Ectodermal cell (in vitro differentiated cells): ENCODE data around the gene TOM1L2.

Source experiments
- H3K27ac ChIP-seq: 2 replicates; pipeline ENCODE4 v1.7.0; 2013; ENCODE audit warnings: mild to moderate bottlenecking, low read depth, low read length; ENCODE audit not compliant: insufficient read depth, poor library complexity, severe bottlenecking
- H3K27me3 ChIP-seq: 2 replicates; pipeline ENCODE4 v1.7.0; 2013; ENCODE audit warnings: mild to moderate bottlenecking, low read length; ENCODE audit not compliant: insufficient read depth, control insufficient read depth, poor library complexity, severe bottlenecking
- H3K36me3 ChIP-seq: one replicate; pipeline ENCODE4 v1.7.0; 2013; ENCODE audit warnings: low read length; ENCODE audit not compliant: control insufficient read depth, insufficient read depth
- H3K4me1 ChIP-seq: one replicate; pipeline ENCODE4 v1.7.0; 2013; ENCODE audit warnings: low read length; ENCODE audit not compliant: control insufficient read depth, insufficient read depth
- H3K4me3 ChIP-seq: 2 replicates; pipeline ENCODE4 v1.7.0; 2013; ENCODE audit warnings: low read depth, low read length, control low read depth; ENCODE audit not compliant: insufficient read depth
- H3K9me3 ChIP-seq: 2 replicates; pipeline ENCODE4 v1.7.0; 2013; ENCODE audit warnings: mild to moderate bottlenecking, low read length, moderate library complexity; ENCODE audit not compliant: control insufficient read depth
- WGBS, 2 experiments: methylation state at CpG; one replicate each; pipeline ENCODE4 v1.1.7; 2013; ENCODE audit warnings: missing lambda C conversion rate in 2 of 2; 5-methylcytosine and 5-hydroxymethylcytosine counted together

TOM1L2 gene

GRCh38 chr17:17890773-17891759 lies 81.1 kb downstream of the TOM1L2 start:
- Histone ChIP-seq H3K27ac (no peak overlapping the region), H3K4me1 (peaks cover 6% of the 10 kb centered on the region), H3K36me3 (no peaks in the 10 kb centered on the region), H3K27me3 (no peaks in the 10 kb centered on the region), H3K4me3 (no peak overlapping the region), H3K9me3 (no peaks in the 10 kb centered on the region)
- WGBS, 2 experiments: 90 to 92% methylated on average over 5 of the region's 5 CpGs

GRCh38 chr17:17889922-17890321 lies 82.3 kb downstream of the TOM1L2 start:
- Histone ChIP-seq H3K9me3 (no peaks in the 10 kb centered on the region), H3K27ac (no peak overlapping the region), H3K4me1 (peaks cover 10% of the 10 kb centered on the region), H3K4me3 (no peak overlapping the region), H3K36me3 (no peaks in the 10 kb centered on the region), H3K27me3 (no peaks in the 10 kb centered on the region)
- WGBS, 2 experiments: 94 to 98% methylated on average over 1 of the region's 2 CpGs

GRCh38 chr17:17888821-17889220 lies 83.4 kb downstream of the TOM1L2 start:
- Histone ChIP-seq H3K4me1 (peaks cover 20% of the 10 kb centered on the region), H3K36me3 (no peaks in the 10 kb centered on the region), H3K4me3 (no peak overlapping the region), H3K9me3 (no peaks in the 10 kb centered on the region), H3K27ac (no peak overlapping the region), H3K27me3 (no peaks in the 10 kb centered on the region)
- WGBS, 2 experiments: 45 to 51% methylated on average over 7 of the region's 7 CpGs

- Histone ChIP-seq H3K27ac (no peak overlapping the region), H3K4me1 (peaks cover 21% of the 10 kb centered on the region), H3K27me3 (no peaks in the 10 kb centered on the region), H3K9me3 (no peaks in the 10 kb centered on the region), H3K4me3 (no peak overlapping the region), H3K36me3 (no peaks in the 10 kb centered on the region)
- WGBS, 2 experiments: 40 to 46% methylated on average over 1 of the region's 1 CpG
These were observed 83.8 kb downstream of the TOM1L2 start for GRCh38 chr17:17888371-17888770.

- no peaks in the 10 kb centered on the region for H3K36me3 ChIP-seq
- no peak overlapping the region for H3K4me3 ChIP-seq
- no peaks in the 10 kb centered on the region for H3K9me3 ChIP-seq
- H3K4me1 ChIP-seq: peaks cover 21% of the 10 kb centered on the region
- H3K27ac ChIP-seq: no peak overlapping the region
- H3K27me3 ChIP-seq: no peaks in the 10 kb centered on the region
- 88 to 92% methylated on average over 4 of the region's 4 CpGs for WGBS, 2 experiments
These were observed 84.4 kb downstream of the TOM1L2 start for GRCh38 chr17:17887752-17888304.

GRCh38 chr17:17886726-17887125 lies 85.5 kb downstream of the TOM1L2 start:
- no peaks in the 10 kb centered on the region for H3K36me3 ChIP-seq
- WGBS, 2 experiments: 92 to 97% methylated on average over 4 of the region's 4 CpGs
- peaks cover 25% of the 10 kb centered on the region for H3K4me1 ChIP-seq
- H3K27me3 ChIP-seq: no peaks in the 10 kb centered on the region
- no peak overlapping the region for H3K4me3 ChIP-seq
- H3K9me3 ChIP-seq: no peaks in the 10 kb centered on the region
- no peak overlapping the region for H3K27ac ChIP-seq

GRCh38 chr17:17886226-17886625 lies 86.0 kb downstream of the TOM1L2 start:
- Histone ChIP-seq H3K4me3 (no peak overlapping the region), H3K9me3 (no peaks in the 10 kb centered on the region), H3K4me1 (peaks cover 25% of the 10 kb centered on the region), H3K27me3 (no peaks in the 10 kb centered on the region), H3K27ac (no peak overlapping the region), H3K36me3 (no peaks in the 10 kb centered on the region)
- 75 to 79% methylated on average over 6 of the region's 6 CpGs for WGBS, 2 experiments

- H3K4me3 ChIP-seq: no peak overlapping the region
- H3K36me3 ChIP-seq: no peaks in the 10 kb centered on the region
- H3K9me3 ChIP-seq: no peaks in the 10 kb centered on the region
- no peaks in the 10 kb centered on the region for H3K27me3 ChIP-seq
- 48 to 53% methylated on average over 16 of the region's 16 CpGs for WGBS, 2 experiments
- H3K27ac ChIP-seq: peak overlapping the region; percentile 2
- peaks cover 25% of the 10 kb centered on the region for H3K4me1 ChIP-seq
These were observed 87.5 kb downstream of the TOM1L2 start for GRCh38 chr17:17884391-17885357.

GRCh38 chr17:17883801-17884200 lies 88.4 kb downstream of the TOM1L2 start:
- H3K27ac ChIP-seq: no peak overlapping the region
- H3K27me3 ChIP-seq: no peaks in the 10 kb centered on the region
- H3K36me3 ChIP-seq: no peaks in the 10 kb centered on the region
- no peak overlapping the region for H3K4me3 ChIP-seq
- WGBS, 2 experiments: 94 to 95% methylated on average over 3 of the region's 3 CpGs
- peaks cover 19% of the 10 kb centered on the region for H3K4me1 ChIP-seq
- no peaks in the 10 kb centered on the region for H3K9me3 ChIP-seq
